ENCODE data around the gene SCML1.
"Not testable (repeated sequence)": the region's sequence is repeated elsewhere in the genome, so short reads cannot be mapped to it uniquely, and the experiment has no call there.

SCML1 gene

GRCh38 chrX:17740137-17741122 lies 3.1 kb downstream of the SCML1 start:
- no peak for DNase-seq

GRCh38 chrX:17741123-17741511 lies 3.8 kb downstream of the SCML1 start:
- DNase-seq, result no peak

- DNase-seq, result no peak
Observed at GRCh38 chrX:17743913-17744312, 6.6 kb downstream of the SCML1 start.

- no peak for DNase-seq
Observed at GRCh38 chrX:17744896-17745523, 7.7 kb downstream of the SCML1 start.

- DNase-seq, result no peak
Observed at GRCh38 chrX:17747692-17748091, 10.4 kb downstream of the SCML1 start.

- no peak for DNase-seq
Observed at GRCh38 chrX:17748684-17749083, 11.4 kb downstream of the SCML1 start.

- DNase-seq, result no peak
Observed at GRCh38 chrX:17750436-17750835, 13.1 kb downstream of the SCML1 start.

- no peak for DNase-seq
Observed at GRCh38 chrX:17758382-17758781, 21.1 kb downstream of the SCML1 start.

GRCh38 chrX:17759990-17760389 lies 22.7 kb downstream of the SCML1 start:
- no peak for DNase-seq

- DNase-seq, result no peak
Observed at GRCh38 chrX:17767734-17768133, 30.4 kb downstream of the SCML1 start.

- DNase-seq, result no peak
Observed at GRCh38 chrX:17768997-17769396, 31.7 kb downstream of the SCML1 start.

GRCh38 chrX:17769701-17770269 lies 32.5 kb downstream of the SCML1 start:
- no peak for DNase-seq

- DNase-seq, result no peak
Observed at GRCh38 chrX:17773221-17773876, 36.1 kb downstream of the SCML1 start.

- no peak for DNase-seq
Observed at GRCh38 chrX:17774053-17774452, 36.8 kb downstream of the SCML1 start.

GRCh38 chrX:17778997-17779396 lies 41.7 kb downstream of the SCML1 start:
- no peak for DNase-seq

GRCh38 chrX:17779434-17779833 lies 42.1 kb downstream of the SCML1 start:
- no peak for DNase-seq

GRCh38 chrX:17786554-17787347 lies 49.5 kb downstream of the SCML1 start:
- DNase-seq, result not testable (repeated sequence)

- no peak for DNase-seq
Observed at GRCh38 chrX:17787557-17787956, 50.3 kb downstream of the SCML1 start.

- peak; percentile 5 for DNase-seq
Observed at GRCh38 chrX:17788439-17788838, 51.1 kb downstream of the SCML1 start.

- DNase-seq, result no peak
Observed at GRCh38 chrX:17788956-17789562, 51.8 kb downstream of the SCML1 start.

GRCh38 chrX:17792826-17793225 lies 55.5 kb downstream of the SCML1 start:
- peak; percentile 56 for DNase-seq

- DNase-seq, result no peak
Observed at GRCh38 chrX:17798921-17799320, 61.6 kb downstream of the SCML1 start.
